ENCODE results near the gene FCGR3A.
"Not testable (repeated sequence)": the region's sequence is repeated elsewhere in the genome, so short reads cannot be mapped to it uniquely, and the experiment has no call there.

The FCGR3A gene

GRCh38 chr1:161557506-161558450 is 8.2 kb upstream of the FCGR3A start:
- not testable (repeated sequence) for FAIRE-seq; DNase-seq (ENCODE audit: insufficient read length, low spot score)

- not testable (repeated sequence) for FAIRE-seq
Observed at GRCh38 chr1:161556990-161557389, 7.4 kb upstream of the FCGR3A start.

GRCh38 chr1:161556143-161556542 is 6.5 kb upstream of the FCGR3A start:
- FAIRE-seq; DNase-seq (ENCODE audit: insufficient read length, low spot score): not testable (repeated sequence)

More at GRCh38 chr1:161556990-161557389, 7.4 kb upstream of the FCGR3A start:
- not testable (repeated sequence) for DNase-seq (ENCODE audit: insufficient read length, low spot score)

- not testable (repeated sequence) for DNase-seq (ENCODE audit: insufficient read length, low spot score); FAIRE-seq
Observed at GRCh38 chr1:161554815-161555417, 5.3 kb upstream of the FCGR3A start.

- not testable (repeated sequence) for DNase-seq (ENCODE audit: insufficient read length, low spot score); FAIRE-seq
Observed at GRCh38 chr1:161554340-161554739, 4.7 kb upstream of the FCGR3A start.

GRCh38 chr1:161553631-161554030 is 4.0 kb upstream of the FCGR3A start:
- not testable (repeated sequence) for DNase-seq (ENCODE audit: insufficient read length, low spot score); FAIRE-seq

- FAIRE-seq; DNase-seq (ENCODE audit: insufficient read length, low spot score): not testable (repeated sequence)
Observed at GRCh38 chr1:161550942-161551341, 1.3 kb upstream of the FCGR3A start.

GRCh38 chr1:161548749-161549406 is 740 bp downstream of the FCGR3A start:
- FAIRE-seq; DNase-seq (ENCODE audit: insufficient read length, low spot score): not testable (repeated sequence)

GRCh38 chr1:161547995-161548741 is 1.4 kb downstream of the FCGR3A start:
- not testable (repeated sequence) for FAIRE-seq; DNase-seq (ENCODE audit: insufficient read length, low spot score)

GRCh38 chr1:161545005-161545731 is 4.5 kb downstream of the FCGR3A start:
- FAIRE-seq = not testable (repeated sequence)

GRCh38 chr1:161543125-161543524 is 6.5 kb downstream of the FCGR3A start:
- not testable (repeated sequence) for FAIRE-seq; DNase-seq (ENCODE audit: insufficient read length, low spot score)

More at GRCh38 chr1:161545005-161545731, 4.5 kb downstream of the FCGR3A start:
- not testable (repeated sequence) for DNase-seq (ENCODE audit: insufficient read length, low spot score)

- not testable (repeated sequence) for DNase-seq (ENCODE audit: insufficient read length, low spot score); FAIRE-seq
Observed at GRCh38 chr1:161542091-161542559, 7.5 kb downstream of the FCGR3A start.

GRCh38 chr1:161540570-161540960 is 9.1 kb downstream of the FCGR3A start:
- FAIRE-seq; DNase-seq (ENCODE audit: insufficient read length, low spot score): not testable (repeated sequence)

- peak; percentile 55 for DNase-seq (ENCODE audit: insufficient read length, low spot score)
- FAIRE-seq = not testable (repeated sequence)
Observed at GRCh38 chr1:161539731-161540569, 9.7 kb downstream of the FCGR3A start.

GRCh38 chr1:161538925-161539479 is 10.6 kb downstream of the FCGR3A start:
- not testable (repeated sequence) for FAIRE-seq

GRCh38 chr1:161537068-161537669 is 12.4 kb downstream of the FCGR3A start:
- DNase-seq (ENCODE audit: insufficient read length, low spot score); FAIRE-seq: not testable (repeated sequence)

More at GRCh38 chr1:161538925-161539479, 10.6 kb downstream of the FCGR3A start:
- DNase-seq (ENCODE audit: insufficient read length, low spot score) = not testable (repeated sequence)

Measured in H54 (cell line).